SKM-1 treated with dmso at 0.1 percent for 144 hours (cell line): ENCODE measurements around the gene CTSZ.
"Not testable (repeated sequence)": the region's sequence is repeated elsewhere in the genome, so short reads cannot be mapped to it uniquely, and the experiment has no call there.

Source experiments
- DNase-seq: peaks from one replicate; lab custom pipeline; 2025; ENCODE audit not compliant: unreplicated experiment; lab: John Stamatoyannopoulos, UW

The CTSZ gene

DNA sequence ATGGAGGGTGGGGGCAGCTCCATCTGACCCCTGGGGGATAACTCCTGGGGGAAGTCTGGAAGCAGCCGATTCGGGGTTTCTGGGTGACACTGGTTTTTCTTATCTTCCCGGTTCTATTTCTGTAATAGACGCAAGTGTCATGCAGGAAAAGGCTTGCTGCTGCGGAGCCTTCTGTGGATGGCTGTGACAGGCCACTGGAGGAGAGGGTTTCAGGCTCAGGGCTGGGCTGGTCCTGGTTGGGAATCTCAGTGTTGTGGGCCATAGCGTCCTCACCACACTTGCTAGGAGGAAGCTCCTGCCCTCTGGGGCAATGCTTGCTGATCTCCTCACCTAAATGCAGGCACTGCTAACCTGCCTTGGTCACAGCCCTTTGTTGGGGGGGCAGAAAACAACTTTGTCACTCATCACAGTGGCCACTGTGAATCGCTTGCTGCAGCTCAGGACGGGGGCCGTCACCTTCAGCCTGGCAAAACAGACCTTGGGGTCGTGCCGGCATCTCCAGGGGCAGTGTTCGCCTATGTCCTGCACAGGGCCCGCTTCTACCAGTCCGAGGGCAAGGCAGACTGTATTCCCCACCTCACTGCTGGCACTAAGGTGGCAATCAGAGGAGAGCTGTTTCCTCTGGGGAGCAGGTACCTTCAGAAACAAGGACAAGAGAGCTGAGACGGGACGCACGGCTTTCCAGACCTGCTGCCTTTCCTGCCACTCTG is 7.8 kb upstream of the CTSZ start:
- no peak for DNase-seq

DNA sequence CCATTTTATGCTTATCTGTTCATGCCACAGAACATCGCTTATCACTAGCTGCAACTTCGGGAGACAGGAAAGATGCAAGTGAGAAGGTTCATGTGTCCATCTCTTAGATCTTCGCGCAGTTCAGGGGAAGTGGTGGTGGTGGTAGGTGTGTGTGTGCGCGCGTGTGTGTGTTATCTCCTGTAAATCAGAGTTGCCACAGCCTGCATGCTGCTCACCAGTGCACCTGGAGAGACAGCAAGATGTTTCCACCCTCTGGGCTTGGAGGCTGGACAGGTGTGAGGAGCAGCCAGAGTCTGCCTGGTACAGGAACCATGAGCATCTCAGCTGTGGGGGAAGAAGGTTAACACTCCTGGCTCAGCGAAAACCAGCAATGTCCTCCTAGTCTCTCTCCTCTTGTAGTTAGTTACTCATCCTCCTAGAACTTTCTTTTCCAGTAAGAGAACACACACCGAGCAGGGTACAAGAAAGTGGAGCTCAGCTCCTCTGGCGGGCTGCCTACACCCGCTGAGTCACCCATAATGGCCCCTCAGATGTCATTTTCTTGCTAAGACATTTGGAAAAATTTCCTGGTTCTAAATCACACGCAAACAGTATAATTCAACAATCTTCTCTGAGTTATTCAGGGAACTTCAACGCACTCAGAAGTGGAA is 7.0 kb upstream of the CTSZ start:
- DNase-seq: no peak

DNA sequence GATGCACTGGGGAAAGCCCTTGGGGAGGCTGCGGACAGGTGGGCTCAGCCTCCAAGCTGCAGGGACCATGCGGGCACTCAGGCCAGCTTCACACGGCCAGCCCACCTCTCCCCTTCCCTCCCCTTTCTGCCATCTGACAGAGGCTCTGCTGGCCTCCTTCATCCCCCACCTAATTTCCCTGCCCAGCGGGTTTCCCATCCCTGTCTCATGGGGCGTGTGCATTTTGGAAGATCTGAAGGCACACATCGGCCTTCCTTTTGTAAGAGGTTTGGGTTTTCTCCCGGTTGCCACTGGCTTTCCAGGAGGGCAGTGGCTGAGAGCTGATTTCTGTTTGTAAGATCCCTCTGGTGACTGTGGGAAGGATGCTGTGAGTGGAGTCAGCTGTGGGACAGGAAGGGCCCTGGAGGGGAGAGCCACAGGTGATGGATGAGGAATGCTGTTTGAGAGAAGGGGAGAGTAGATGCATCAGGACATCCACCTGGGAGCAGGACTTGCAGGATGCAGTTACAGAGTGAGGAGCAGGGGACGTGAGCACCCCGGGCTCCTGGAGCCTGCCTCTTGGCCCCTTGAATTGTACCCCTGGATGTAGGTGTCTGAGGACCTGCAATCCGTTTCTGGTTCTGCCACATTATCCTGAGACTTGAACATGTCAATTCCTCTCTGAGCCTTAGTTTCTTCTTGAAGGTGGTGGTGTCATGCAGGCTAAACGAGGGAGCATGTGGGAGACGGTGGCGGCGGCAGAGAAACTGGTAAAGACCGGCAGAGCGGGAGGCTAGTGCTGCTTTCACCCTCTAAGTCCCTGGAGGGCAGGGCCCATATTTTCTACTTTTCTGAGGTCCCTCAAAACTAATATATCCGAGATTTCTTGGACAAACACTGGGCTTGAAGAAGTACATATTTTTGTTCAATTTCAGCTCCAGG is 6.2 kb upstream of the CTSZ start:
- DNase-seq: no peak

DNA sequence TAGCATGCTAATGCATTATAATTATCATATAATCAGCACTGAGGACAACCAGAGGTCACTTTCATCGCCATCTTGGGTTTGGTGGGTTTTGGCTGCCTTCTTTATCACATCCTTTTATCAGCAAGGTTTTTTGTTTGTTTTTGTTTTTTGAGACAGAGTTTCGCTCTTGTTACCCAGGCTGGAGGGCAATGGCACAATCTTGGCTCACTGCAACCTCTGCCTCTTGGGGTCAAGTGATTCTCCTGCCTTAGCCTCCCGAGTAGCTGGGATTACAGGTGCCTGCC is 4.8 kb upstream of the CTSZ start:
- DNase-seq: not testable (repeated sequence)

DNA sequence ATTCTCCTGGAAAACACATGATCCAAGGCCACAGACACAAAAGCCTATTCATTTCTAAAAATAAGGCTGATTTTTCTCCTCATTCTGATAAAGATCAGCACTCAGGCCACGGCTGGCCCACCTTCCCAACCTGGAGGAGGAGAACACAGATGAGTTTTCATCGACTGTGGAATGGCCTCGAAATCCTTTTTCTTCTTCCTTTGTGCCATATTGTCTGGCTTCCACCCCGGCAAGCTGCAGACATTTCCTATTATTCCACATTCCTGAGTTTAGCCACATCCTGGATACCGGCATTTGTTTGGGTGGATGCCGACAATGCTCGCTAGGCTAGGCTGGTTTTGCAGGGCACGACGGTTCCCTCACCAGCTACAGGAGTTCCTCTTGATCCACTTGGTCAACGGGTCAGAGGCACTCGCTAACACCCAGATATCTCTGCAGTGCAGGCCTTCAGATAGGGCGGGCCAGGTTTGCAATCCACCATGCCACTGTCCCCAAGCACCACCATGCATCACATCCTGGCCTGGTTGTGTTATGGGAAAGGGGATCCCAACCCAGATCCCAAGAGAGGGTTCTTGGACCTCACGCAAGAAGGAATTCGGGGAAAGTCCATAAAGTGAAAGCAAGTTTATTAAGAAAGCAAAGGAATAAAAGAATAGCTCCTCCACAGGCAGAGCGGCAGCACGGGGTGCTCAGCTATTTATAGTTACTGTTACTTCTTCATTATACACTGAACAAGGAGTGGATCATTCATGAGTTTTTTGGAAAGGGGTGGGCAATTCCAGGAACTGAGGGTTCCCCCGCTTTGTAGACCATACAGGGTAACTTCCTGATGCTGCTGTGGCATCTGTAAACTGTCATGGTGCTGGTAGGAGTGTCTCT is 4.2 kb upstream of the CTSZ start:
- no peak for DNase-seq

DNA sequence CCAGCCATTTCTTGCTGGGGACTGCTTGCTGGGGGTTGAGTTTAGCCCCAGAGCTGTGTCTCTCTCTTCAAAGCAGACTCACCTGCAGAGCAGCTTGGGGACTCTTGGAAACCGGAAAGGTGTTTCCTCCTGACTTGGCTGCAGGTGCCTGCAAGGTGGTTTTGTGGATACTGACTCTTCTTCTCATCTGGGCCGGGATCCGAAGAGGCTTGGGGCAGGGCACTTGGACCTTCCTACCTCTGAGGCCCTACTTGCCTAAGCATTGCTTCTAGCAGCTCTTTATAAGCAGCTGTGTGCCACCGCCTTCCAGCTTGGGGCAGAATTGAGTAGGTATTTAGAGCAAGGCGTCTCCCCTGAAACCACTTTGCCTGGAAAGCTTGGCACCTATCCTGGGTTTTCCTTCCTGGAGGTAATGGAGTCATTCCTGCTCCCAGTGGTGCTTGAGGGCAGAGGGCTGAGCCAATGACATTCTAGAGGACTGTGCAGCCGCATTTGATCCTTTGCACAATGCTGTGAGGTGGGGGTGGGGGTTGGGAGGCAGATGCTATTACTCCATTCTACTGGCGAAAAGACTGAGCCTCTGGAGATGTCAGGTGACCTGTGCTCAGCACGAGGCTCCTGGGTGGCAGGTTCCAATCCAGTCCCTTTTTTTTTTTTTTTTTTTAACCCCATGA is 3.4 kb upstream of the CTSZ start:
- DNase-seq: no peak

DNA sequence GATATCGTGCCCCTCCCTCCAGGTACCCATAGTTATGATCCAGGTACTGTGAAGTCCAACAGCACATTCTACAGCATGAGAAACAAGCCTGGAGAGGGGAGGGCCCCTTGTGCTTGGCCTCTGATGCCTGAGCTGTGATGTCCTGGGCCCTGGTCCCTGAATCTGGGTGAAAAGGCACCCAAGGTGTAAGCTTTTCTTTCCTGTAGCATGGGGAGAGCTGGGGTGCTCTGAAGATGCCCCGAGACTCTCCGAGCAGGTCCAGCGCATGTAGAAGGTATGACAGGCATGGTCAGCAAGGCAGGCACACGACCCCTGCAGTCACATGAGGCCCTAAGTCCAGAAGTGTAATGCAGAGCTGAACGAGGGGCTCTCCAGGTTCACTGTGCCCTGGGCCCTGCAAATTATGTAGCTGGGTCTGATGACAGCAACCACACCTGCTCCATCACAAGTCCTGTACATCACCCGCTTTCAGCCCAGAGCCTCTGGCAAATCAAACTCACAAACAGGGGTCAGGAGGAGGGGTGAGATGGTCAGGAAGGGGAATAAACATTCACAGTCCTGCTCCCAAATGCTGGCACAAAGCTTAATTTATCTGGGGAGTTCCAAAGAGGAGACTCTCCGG is 1.8 kb upstream of the CTSZ start:
- no peak for DNase-seq

DNA sequence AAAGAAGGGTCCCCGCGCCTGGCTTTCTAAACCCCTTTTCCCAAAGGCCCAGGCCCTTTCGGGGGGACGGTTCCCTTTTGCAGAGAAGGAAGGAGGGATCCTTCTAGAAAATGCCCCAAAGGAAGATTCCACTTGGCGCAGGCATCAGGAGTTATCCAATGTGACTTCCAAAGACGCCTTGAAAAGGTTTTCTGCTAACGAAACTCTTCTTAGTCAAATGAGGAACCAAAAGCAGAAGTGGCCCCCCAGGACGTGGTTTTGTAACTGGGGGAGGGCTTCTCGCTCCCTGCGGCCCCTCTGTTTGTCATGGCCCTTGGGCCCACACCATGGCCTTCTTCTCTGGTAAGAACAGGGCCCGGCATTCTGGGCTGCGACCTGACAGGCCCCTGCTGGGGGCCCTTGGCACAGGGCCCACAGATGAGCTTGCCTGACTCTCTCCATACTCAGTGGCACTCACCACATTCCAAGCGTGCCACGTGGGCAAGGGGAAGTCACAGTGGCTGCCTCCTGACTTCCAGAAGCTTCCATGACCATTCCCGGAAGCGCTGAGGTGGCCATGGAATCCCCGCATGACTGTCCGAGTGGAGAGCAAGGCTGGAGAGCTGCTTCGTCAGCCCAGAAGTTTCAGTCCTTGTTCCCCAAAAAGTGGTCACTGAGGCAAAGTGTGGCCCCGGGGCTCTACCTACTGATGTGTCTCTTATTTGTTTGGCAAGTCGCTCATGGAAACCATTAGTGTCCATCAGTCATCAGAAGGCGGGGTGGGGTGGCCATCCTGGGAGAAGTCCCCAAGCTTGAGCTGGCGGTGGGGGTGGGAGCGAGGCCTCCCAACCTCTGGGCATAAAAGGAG is 834 bp upstream of the CTSZ start:
- peak; percentile 92 for DNase-seq

DNA sequence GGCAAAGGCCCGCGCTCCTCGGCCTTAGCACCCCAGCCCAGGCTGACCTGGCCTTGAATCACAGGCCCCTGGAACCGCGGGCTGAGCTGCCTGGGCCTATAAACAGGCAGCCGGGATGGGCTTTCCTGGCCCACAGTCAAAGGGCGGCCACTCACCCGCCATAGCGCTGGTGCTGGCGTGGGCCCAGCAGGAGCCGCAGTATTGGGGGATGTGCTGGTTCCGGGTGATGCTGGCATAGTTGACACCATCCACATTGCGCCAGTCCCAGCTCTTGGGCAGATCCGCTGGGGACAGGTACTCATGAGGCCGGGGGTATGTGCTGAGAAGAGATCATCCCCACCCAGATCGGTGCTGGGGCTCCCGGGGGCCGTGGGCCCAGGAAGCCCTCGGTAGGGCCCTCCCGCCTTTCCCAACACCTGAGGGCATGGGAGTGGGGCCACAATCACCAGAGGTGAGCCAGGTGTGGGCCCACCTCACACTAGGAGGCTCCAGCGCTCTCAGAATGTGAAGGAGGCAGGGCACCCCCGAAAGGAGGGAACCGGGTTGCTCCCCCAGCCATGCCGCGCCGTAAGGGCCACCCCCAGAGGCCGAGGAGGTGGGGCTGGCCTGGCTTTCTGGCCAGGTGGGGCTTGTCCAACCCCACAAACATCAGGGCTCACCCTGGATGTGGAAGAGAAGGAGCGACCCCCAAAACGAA is 739 bp downstream of the CTSZ start:
- no peak for DNase-seq

DNA sequence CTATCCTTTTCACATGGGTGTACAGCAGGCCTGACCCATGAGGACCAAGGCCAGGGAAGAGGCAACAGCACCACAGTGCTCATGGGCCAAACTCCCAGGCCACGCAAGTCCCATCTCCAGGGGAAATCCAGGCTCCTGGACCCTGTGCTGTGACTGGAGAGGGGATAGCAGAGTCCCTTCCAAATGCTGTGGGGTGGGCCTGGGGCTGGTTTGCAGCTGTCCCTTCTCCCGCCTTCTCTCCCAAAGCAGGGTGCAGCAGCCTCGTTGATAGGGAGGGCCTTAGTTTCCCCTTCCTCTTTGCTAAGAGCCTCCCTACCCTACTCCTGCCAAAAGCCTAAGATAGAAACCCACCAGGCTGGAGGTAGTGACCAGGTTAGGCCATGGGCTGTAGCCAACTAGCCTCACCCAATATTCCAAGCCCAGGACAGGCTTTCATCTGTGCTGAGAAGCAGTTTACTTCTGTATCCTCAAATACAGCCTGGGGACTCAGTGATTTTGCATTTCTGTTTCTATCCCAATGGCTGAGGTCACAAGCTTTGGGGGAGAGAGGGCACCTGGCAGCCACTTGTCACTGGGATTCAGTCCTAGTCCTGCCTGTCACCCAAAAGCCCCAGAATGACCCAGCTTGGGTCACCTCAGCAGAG is 1.4 kb downstream of the CTSZ start:
- DNase-seq: no peak

DNA sequence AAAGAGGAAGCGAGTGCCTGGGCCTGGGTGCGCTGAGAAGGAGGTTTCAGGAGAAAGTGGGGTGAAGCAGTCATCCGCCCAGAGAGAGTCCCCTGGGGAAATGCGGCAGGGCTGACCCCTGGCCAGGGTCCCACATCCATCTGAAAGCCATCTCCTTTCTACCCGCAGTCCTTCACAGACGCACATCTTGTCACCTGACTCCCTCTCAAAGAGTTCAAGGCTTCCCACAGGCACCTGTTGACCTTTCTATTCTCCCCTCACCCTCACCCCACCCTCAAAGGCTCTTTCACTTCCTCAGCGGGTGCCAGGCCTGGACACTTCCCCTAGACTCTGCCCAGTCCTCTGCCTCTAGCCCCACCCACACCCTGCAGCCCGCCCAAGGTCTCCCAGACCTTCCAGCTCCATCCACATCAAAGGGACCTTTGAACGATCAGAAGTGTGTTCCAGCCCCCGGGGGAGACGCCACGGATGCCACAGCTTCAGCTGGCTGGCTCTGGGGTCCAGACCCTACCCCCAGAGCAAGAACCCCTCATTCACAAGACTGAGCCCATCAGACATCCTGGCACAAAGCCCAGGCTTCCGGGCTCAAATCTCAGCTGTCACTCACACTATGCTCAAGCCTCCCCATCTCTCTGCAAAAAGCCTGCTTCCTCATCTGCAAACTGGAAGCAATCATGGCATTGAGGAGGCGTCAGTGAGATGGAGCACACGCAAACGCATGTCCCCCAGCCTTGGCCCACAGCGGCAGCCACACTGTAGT is 2.1 kb downstream of the CTSZ start:
- DNase-seq: peak; percentile 76

DNA sequence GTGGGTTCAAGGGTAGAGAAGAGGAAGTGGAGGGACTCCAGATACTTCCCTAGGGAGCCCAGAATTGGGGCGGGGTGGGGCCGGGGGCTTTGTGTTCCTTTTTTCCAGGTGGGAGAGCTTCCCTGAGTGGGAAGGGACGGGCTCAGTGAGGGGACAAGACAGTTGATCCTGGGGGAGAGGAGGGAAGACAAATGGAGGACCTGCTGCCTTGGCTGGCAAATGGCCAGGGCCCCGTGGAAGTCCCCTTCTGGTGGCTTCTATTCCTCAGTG is 2.6 kb downstream of the CTSZ start:
- DNase-seq: peak; percentile 52

DNA sequence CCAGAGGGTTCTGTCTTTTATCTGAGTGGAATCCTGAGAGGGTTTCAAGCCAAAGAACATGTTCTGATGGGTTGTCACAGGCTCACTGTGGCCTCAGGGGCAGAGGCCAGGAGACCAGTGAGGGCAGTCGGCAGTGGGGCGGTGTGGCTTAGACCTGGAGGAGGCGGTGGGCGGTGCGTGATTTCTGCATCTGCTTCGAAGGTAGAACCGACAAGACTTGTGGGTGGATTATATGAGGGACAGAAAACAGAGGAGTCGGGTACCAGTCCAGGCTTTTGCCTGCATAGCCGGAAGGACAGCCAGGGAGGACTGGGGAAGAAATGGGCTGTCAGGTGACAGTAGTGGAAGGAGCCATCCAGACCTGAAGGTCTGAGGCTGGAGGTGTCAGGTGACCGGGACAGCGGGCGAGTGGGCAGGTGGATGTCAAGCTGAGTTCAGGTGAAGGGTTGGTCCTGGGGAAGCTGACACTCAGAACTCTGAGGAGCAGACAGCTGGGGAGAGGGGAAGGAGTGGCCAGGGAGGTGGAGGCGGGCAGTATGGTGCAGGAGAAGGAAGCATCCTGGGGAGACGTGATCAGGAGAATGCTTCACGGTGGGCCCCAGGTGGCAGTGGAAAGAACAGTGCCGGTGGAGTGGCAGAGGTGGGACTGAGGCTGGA is 3.1 kb downstream of the CTSZ start:
- no peak for DNase-seq

DNA sequence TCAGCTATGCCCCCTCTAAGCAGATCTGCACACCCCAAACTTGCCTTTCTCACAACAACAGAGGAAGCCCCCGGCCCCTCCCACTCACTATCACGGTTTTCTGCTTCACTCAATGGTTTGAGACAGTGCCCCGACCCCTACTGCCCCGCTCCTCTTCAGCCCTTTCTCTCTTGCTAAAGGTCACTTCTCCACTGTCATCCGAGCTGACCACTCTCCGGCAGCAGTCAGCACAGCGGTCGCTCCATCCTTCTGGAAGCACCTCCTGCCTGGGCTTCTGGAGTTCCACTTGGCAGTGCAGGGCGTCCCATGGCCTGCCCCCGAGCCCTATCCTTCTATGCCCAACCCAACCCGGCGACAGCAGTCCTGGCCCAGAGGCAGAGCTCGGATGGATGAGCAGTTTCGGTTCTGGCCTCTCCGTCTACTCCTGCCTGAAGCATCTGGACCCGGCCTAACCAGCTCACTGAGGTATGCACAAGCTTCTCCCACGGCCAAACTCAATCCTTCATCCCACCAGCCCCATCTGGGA is 4.1 kb downstream of the CTSZ start:
- DNase-seq: no peak

DNA sequence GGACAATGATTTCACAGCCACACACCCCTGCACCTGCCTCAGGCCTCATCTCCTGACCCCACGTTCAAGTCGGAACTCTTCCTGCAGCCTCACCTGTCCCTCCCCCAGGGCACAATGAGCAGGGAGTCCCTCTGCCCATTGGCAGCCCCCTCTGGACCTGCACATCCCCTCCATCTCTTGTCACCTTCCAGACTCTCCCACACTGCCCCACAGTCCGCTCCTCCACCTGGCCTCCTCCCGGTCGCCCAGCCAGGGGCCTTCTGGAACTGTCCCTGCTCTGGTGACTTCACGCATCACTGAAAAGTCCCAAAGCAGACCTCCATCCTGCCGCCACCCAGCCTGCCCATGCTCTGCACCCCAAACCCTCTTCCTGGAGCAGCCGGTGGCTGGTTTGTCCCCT is 4.7 kb downstream of the CTSZ start:
- no peak for DNase-seq

DNA sequence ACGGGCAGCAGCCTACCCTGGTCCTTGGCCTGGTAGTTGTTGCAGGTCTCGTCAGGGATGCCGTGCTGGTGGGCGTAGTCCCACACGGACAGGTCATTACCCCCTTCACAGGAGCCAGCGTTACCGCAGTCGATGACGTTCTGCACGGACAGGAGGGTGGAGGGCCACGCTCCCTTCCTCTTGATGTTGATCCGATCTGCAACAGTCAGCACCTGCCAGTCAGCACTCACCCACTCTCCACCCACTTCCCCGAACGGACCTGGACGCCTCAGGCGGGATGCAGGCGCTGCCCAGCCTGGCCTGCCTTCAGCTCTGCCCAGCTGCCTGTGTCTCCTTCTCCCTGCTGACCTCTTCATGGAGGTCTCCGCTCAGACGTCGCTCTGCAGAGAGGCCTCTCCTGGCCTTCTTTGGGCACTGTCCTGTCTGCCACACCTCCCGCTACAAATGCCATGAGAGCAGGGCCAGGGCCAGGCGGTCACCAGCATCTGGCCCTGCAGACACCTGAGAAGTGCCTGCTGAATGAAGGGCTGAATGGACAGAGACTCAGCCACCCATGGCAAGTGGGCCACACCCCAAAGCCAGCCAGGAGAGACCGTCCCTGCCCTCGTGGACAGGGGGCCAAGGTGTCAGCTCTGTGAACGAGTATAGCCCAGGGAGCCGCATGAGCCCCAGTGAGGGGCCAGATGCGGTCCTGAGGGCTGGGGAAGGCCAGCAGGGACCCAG is 5.4 kb downstream of the CTSZ start:
- DNase-seq: no peak
